ENCODE data around the gene HDAC11.

GRCh38 chr3:13535526-13535875, 55.4 kb downstream of the HDAC11 start:
- TF ChIP-seq CTCF (IDR thresholded peaks at IDR 0.05) (no peak), POLR2A (IDR thresholded peaks at IDR 0.05) (no peak)
